Uterus (tissue), 4 donors: ENCODE measurements around the gene CCDC69. TPM values are rescaled to one million over a fixed set of nuclear protein-coding genes. Genes with fewer than 3 reads are reported as not detected.

Experiments
- DNase-seq, 2 donors: peaks; one replicate each; pipeline ENCODE4 v3.0.0-alpha.2; 2019 to 2020
- H3K27ac ChIP-seq, 2 donors: fragments of 200-600 bp; sonication (generic); 1 replicate in 1 of 2; 2 replicates in 1 of 2; pipeline ENCODE4 v1.5.1; 2016 to 2018
- H3K27me3 ChIP-seq, 2 donors: fragments of 200-600 bp; sonication (generic); one replicate each; pipeline ENCODE4 v1.5.1; 2018 to 2019; ENCODE audit warnings: control low read depth in 1 of 2
- H3K36me3 ChIP-seq, 2 donors: fragments of 200-600 bp; sonication (generic); one replicate each; pipeline ENCODE4 v1.5.1; 2019; ENCODE audit warnings: control low read depth in 1 of 2
- H3K4me1 ChIP-seq, 2 donors: fragments of 200-600 bp; sonication (generic); one replicate each; pipeline ENCODE4 v1.5.1; 2018 to 2019; ENCODE audit warnings: control low read depth in 1 of 2
- H3K4me3 ChIP-seq, 2 donors: fragments of 200-600 bp; sonication (generic); 1 replicate in 1 of 2; 2 replicates in 1 of 2; pipeline ENCODE4 v1.5.1; 2018 to 2019; ENCODE audit warnings: mild to moderate bottlenecking in 1 of 2
- H3K9me3 ChIP-seq, 2 donors: fragments of 200-600 bp; sonication (generic); one replicate each; pipeline ENCODE4 v1.5.1; 2019; ENCODE audit warnings: control low read depth in 1 of 2
- POLR2A ChIP-seq, 2 donors: fragments of 450-650 bp; IDR thresholded peaks; one replicate each; pipeline ENCODE4 v1.6.1; 2016; ENCODE audit warnings: antibody characterized with exemption in 2 of 2, mild to moderate bottlenecking in 1 of 2, moderate library complexity in 1 of 2
- intact Hi-C: fragments of 100-400 bp; cut with DNase I; formaldehyde crosslinking; loops from one replicate; pipeline ENCODE4 v1.15.1; 2023; ENCODE audit warnings: low total_unique reads
- total RNA-seq, 4 donors: library from RNA; depleted of rRNA in 3 of 4; stranded (reverse); fragments of >200 nt in 3 of 4; gene quantifications; one replicate each; pipeline versions ENCODE4 v1.1.0 to v1.2.4, GENCODE V29; 2014 to 2023
- TF ChIP-seq, protein P1 (sequence below), 4 experiments: fragments of 200-600 bp in 2 of 4; fragments of 450-650 bp in 2 of 4; sonication (generic) in 2 of 4; IDR thresholded peaks; one replicate each; pipeline ENCODE4 v1.5.1; 2016 to 2019; ENCODE audit warnings: antibody characterized with exemption in 4 of 4, mild to moderate bottlenecking in 2 of 4, moderate library complexity in 1 of 4
- donor health status: DM: yes; HTN: yes; CAD: no.

CCDC69 gene
- total RNA-seq, 4 donors from 2014 or later, result 19.5 to 76.2 (median 40.6) TPM

DNA sequence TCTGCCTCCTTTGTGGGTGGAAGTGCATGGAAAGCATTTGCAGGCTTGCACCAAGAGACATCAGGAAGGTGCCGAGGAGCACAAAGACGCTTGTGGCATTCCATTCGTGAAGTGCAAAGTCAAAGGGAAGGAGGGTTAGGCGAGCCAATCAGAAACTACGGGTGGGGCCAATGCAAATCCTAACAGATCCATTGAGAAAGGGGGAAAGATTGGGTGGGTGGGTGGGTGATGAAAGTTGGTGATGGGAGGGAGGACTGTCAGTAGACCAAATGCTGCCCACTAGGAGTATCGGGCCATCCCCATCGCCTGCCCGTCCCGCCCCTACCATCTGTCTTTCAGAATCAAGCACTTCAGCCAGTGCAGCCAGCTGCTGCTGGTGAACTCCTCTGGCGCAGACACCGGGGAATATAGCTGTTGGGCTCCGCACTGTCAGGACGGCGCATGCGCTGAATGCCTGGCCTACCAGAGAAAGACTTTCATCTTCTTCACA is 49.2 kb downstream of the CCDC69 start:
- no peak for TF ChIP-seq POLR2A (IDR thresholded peaks at IDR 0.05)
- TF ChIP-seq, protein P1, sequence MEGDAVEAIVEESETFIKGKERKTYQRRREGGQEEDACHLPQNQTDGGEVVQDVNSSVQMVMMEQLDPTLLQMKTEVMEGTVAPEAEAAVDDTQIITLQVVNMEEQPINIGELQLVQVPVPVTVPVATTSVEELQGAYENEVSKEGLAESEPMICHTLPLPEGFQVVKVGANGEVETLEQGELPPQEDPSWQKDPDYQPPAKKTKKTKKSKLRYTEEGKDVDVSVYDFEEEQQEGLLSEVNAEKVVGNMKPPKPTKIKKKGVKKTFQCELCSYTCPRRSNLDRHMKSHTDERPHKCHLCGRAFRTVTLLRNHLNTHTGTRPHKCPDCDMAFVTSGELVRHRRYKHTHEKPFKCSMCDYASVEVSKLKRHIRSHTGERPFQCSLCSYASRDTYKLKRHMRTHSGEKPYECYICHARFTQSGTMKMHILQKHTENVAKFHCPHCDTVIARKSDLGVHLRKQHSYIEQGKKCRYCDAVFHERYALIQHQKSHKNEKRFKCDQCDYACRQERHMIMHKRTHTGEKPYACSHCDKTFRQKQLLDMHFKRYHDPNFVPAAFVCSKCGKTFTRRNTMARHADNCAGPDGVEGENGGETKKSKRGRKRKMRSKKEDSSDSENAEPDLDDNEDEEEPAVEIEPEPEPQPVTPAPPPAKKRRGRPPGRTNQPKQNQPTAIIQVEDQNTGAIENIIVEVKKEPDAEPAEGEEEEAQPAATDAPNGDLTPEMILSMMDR (IDR thresholded peaks at IDR 0.05), result no peak
- intact Hi-C loops, result no loop called here
- Histone ChIP-seq H3K4me1 (no peaks in the 10 kb centered on the region), H3K27ac (no peak overlapping the region), H3K27me3 (no peaks in the 10 kb centered on the region), H3K4me3 (no peak overlapping the region), H3K36me3 (no peaks in the 10 kb centered on the region), H3K9me3 (no peaks in the 10 kb centered on the region)
- peak in 1 of 2 donors; percentile 14 for DNase-seq

GRCh38 chr5:151173711-151174611 is 49.9 kb downstream of the CCDC69 start:
- H3K27me3 ChIP-seq, result no peaks in the 10 kb centered on the region
- no peak overlapping the region for H3K4me3 ChIP-seq
- H3K36me3 ChIP-seq, result no peaks in the 10 kb centered on the region
- TF ChIP-seq, protein P1 (IDR thresholded peaks at IDR 0.05), result no peak
- DNase-seq, result peak in 1 of 2 donors; percentile 13
- no peaks in the 10 kb centered on the region for H3K9me3 ChIP-seq
- intact Hi-C loops, result no loop called here
- H3K4me1 ChIP-seq, result no peaks in the 10 kb centered on the region
- H3K27ac ChIP-seq, result no peak overlapping the region

DNA sequence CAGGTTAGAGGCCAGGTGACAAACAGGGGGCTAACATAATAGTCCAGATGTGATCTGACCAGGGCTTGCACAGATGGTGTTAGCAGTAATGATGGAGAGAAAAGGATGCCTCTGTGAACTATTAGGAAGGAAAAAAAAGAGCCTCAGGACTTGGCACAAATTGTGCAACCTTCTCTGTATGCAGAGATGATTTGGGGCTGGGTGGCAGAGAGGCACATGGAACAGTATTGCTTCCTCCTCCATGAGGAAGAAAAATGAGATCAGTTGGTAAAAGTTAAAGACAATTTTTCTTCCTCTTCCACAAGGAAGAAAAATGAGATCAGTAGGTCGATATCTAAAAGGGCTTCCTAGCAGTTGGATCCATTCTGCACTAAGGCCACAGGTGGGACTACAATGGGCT is 52.4 kb downstream of the CCDC69 start:
- Histone ChIP-seq H3K4me3 (no peak overlapping the region), H3K27me3 (no peaks in the 10 kb centered on the region), H3K36me3 (no peaks in the 10 kb centered on the region), H3K9me3 (no peaks in the 10 kb centered on the region), H3K4me1 (no peaks in the 10 kb centered on the region), H3K27ac (no peak overlapping the region)
- intact Hi-C loops, result no loop called here
- DNase-seq, result no peak
- TF ChIP-seq, protein P1 (IDR thresholded peaks at IDR 0.05), result no peak
- TF ChIP-seq POLR2A (IDR thresholded peaks at IDR 0.05), result no peak

DNA sequence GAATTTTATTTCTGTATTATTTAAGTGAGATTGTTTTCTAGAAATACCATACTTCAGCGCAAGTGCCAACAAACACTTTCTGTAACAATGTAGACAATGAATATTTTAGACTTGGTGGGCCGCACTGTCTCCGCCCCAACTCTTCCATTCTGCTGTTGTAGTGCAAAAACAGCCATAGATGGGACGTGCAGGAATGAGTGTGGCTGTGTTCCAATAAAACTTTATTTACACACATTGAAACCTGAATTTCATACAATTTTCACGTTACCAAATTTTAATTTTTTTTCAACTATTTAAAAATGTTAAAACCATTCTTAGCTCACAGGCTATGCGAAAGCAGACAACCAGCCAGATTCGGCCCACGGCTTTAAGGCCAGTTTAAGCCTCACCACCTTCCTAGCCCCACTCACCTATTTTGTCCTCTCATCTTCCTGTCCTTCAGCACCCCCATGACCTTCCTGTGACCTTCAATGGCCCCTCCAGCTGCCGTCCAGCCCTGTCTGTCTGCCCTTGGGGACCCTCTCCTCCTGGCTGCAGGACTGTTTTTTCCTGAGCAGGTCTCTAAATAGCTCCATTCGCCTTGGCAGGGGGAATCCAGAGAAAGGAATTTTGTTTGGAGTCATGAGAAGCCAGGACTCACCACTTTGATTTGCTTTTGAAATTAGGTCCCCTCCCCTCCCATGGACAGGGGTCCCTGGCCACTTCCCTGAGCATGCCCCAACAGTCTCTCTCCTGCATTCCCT is 55.1 kb downstream of the CCDC69 start:
- Histone ChIP-seq H3K27me3 (no peaks in the 10 kb centered on the region), H3K27ac (no peak overlapping the region), H3K9me3 (no peaks in the 10 kb centered on the region), H3K4me1 (no peaks in the 10 kb centered on the region), H3K36me3 (no peaks in the 10 kb centered on the region), H3K4me3 (no peak overlapping the region)
- no peak for DNase-seq
- TF ChIP-seq, protein P1 (IDR thresholded peaks at IDR 0.05), result no peak
- no peak for TF ChIP-seq POLR2A (IDR thresholded peaks at IDR 0.05)
- intact Hi-C loops, result no loop called here

DNA sequence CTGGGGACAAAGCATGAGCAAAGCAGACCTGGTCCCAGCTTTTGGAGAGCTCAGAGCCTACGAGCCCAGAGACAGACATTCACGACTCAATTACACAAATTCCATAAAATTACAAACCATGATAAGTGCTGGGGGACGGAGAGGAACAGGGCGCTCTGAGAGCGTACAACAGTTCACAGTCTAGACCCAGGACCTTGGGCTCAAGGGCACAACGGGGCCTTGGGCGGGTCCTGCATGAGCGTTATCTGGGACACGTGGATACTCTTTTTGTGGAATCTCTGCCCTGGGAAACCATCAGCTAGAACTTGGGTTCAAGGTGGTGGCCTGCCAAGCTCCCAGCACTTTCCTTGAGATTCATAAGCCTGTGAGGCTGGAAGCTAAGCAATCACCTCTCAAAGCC is 56.9 kb downstream of the CCDC69 start:
- Histone ChIP-seq H3K27me3 (no peaks in the 10 kb centered on the region), H3K9me3 (no peaks in the 10 kb centered on the region), H3K4me3 (no peak overlapping the region), H3K36me3 (no peaks in the 10 kb centered on the region), H3K27ac (no peak overlapping the region), H3K4me1 (peaks cover 0 to 4% of the 10 kb centered on the region in 2 donors)
- intact Hi-C loops, result no loop called here
- no peak for DNase-seq
- no peak for TF ChIP-seq POLR2A (IDR thresholded peaks at IDR 0.05)
- TF ChIP-seq, protein P1 (IDR thresholded peaks at IDR 0.05), result no peak
